DOHH2 (cell line): Measurements from ENCODE around the gene NOL4L.

Experiments
- H3F3A ChIP-seq: fragments of 200-600 bp; sonication (generic), shearing (Covaris generic); 2 replicates; pipeline ENCODE4 v1.6.0; 2016; ENCODE audit warnings: antibody characterized with exemption, mild to moderate bottlenecking; ENCODE audit not compliant: control insufficient read depth, insufficient read depth
- H3K27ac ChIP-seq: fragments of 200-600 bp; sonication (generic); 2 replicates; pipeline ENCODE4 v1.5.1; 2014; ENCODE audit warnings: low read depth, mild to moderate bottlenecking, low read length, moderate library complexity
- H3K27me3 ChIP-seq: fragments of 200-600 bp; sonication (generic); 2 replicates; pipeline ENCODE4 v1.6.1; 2014; ENCODE audit warnings: mild to moderate bottlenecking, low read length, mixed read lengths; ENCODE audit not compliant: control insufficient read depth
- H3K36me3 ChIP-seq: fragments of 200-600 bp; sonication (generic); 2 replicates; pipeline ENCODE4 v1.6.1; 2014; ENCODE audit warnings: mild to moderate bottlenecking, low read length, moderate library complexity, mixed read lengths; ENCODE audit not compliant: control insufficient read depth
- H3K4me1 ChIP-seq: fragments of 200-600 bp; sonication (generic); 2 replicates; pipeline ENCODE4 v1.6.1; 2014; ENCODE audit warnings: mild to moderate bottlenecking, low read length, mixed read lengths; ENCODE audit not compliant: control insufficient read depth
- H3K4me2 ChIP-seq: fragments of 200-600 bp; sonication (generic); 2 replicates; pipeline ENCODE4 v1.6.0; 2014; ENCODE audit warnings: mild to moderate bottlenecking, low read length, moderate library complexity
- H3K4me3 ChIP-seq: fragments of 200-600 bp; sonication (generic); 2 replicates; pipeline ENCODE4 v1.5.1; 2014; ENCODE audit warnings: mild to moderate bottlenecking, low read length, mixed read lengths
- H3K79me2 ChIP-seq: fragments of 200-600 bp; sonication (generic); 2 replicates; pipeline ENCODE4 v1.6.1; 2014; ENCODE audit warnings: mild to moderate bottlenecking, low read length, mixed read lengths; ENCODE audit not compliant: control insufficient read depth
- H3K9me2 ChIP-seq: fragments of 200-600 bp; sonication (generic); replicated peaks from 2 replicates; pipeline ENCODE4 v1.6.1; 2014; ENCODE audit warnings: mild to moderate bottlenecking, low read length, mixed read lengths; ENCODE audit not compliant: control insufficient read depth
- H3K9me3 ChIP-seq: fragments of 200-600 bp; sonication (generic); 2 replicates; pipeline ENCODE4 v1.6.1; 2014; ENCODE audit warnings: antibody characterized with exemption, low read length, mixed read lengths; ENCODE audit not compliant: control insufficient read depth, insufficient read depth
- H4K20me1 ChIP-seq: fragments of 200-600 bp; sonication (generic); 2 replicates; pipeline ENCODE4 v1.6.0; 2014; ENCODE audit warnings: low read depth, mild to moderate bottlenecking, antibody characterized with exemption, low read length, moderate library complexity; ENCODE audit not compliant: control insufficient read depth, insufficient read depth
- EZH2phosphoT487 ChIP-seq: fragments of 200-600 bp; sonication (generic); IDR thresholded peaks from 2 replicates; pipeline ENCODE4 v1.6.1; 2017; ENCODE audit warnings: borderline replicate concordance, mild to moderate bottlenecking, antibody characterized with exemption, low read length, moderate library complexity, mixed read lengths
- TF ChIP-seq, protein P1 (sequence below): fragments of 200-600 bp; sonication (generic); IDR thresholded peaks from one replicate; pipeline ENCODE4 v1.5.1; 2014; ENCODE audit warnings: antibody characterized with exemption, mild to moderate bottlenecking, low read depth, low read length; ENCODE audit not compliant: poor library complexity, severe bottlenecking

NOL4L gene

DNA sequence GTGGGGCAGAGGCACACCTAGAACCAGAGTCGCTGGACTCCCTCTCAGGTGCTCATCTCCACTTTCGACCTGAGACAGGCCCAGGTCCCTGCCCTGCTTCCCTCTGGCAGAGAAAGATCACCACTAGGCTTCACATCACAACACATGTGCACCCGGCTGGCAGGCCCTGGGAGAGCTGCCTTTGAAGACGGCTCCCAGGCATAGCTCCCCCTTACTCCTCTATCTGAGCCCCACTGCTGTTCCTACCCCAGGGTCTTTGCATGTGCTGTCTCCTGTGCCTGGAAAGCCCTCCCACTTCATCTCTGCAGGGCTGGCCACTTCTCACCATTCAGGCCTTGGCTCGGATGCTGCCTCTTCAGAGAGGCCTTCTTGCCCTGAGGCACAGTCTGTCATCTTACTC, 89.2 kb downstream of the NOL4L start:
- no peak overlapping the region for H3K4me3 ChIP-seq

DNA sequence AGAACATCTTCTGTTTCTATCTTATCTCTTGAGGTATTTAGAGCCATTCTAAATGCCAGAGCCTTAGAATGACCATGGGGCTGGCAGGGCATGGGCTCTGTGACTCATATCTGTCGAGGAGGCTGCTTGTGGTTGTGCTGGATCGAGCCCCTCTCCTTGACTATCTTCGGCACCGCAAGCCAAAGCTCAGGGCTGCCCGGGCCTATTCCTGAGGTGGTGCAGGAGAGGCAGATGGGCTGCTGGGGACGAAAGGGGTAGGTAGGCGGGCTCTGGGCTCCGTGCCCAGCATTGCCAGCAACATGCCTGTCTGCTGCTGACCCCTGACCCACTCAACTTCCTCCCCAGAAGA, 89.9 kb downstream of the NOL4L start:
- no peaks in the 10 kb centered on the region for H3K9me2 ChIP-seq
- TF ChIP-seq, protein P1, sequence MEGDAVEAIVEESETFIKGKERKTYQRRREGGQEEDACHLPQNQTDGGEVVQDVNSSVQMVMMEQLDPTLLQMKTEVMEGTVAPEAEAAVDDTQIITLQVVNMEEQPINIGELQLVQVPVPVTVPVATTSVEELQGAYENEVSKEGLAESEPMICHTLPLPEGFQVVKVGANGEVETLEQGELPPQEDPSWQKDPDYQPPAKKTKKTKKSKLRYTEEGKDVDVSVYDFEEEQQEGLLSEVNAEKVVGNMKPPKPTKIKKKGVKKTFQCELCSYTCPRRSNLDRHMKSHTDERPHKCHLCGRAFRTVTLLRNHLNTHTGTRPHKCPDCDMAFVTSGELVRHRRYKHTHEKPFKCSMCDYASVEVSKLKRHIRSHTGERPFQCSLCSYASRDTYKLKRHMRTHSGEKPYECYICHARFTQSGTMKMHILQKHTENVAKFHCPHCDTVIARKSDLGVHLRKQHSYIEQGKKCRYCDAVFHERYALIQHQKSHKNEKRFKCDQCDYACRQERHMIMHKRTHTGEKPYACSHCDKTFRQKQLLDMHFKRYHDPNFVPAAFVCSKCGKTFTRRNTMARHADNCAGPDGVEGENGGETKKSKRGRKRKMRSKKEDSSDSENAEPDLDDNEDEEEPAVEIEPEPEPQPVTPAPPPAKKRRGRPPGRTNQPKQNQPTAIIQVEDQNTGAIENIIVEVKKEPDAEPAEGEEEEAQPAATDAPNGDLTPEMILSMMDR, result no peak
- no peak for TF ChIP-seq EZH2phosphoT487

More for the DNA sequence above, 89.2 kb downstream of the NOL4L start:
- TF ChIP-seq, protein P1, result no peak
- no peak for TF ChIP-seq EZH2phosphoT487
- no peaks in the 10 kb centered on the region for H3K79me2 ChIP-seq
- H3K9me3 ChIP-seq, result no peaks in the 10 kb centered on the region
- H4K20me1 ChIP-seq, result no peaks in the 10 kb centered on the region
- no peaks in the 10 kb centered on the region for H3K9me2 ChIP-seq
- H3F3A ChIP-seq, result no peaks in the 10 kb centered on the region
- no peaks in the 10 kb centered on the region for H3K36me3 ChIP-seq
- no peak overlapping the region for H3K27ac ChIP-seq
- 0 out of 2 replicates have a peak, but pooled peaks cover 2% of the 10 kb centered on the region for H3K27me3 ChIP-seq
- no peaks in the 10 kb centered on the region for H3K4me1 ChIP-seq
- H3K4me2 ChIP-seq, result no peak overlapping the region

DNA sequence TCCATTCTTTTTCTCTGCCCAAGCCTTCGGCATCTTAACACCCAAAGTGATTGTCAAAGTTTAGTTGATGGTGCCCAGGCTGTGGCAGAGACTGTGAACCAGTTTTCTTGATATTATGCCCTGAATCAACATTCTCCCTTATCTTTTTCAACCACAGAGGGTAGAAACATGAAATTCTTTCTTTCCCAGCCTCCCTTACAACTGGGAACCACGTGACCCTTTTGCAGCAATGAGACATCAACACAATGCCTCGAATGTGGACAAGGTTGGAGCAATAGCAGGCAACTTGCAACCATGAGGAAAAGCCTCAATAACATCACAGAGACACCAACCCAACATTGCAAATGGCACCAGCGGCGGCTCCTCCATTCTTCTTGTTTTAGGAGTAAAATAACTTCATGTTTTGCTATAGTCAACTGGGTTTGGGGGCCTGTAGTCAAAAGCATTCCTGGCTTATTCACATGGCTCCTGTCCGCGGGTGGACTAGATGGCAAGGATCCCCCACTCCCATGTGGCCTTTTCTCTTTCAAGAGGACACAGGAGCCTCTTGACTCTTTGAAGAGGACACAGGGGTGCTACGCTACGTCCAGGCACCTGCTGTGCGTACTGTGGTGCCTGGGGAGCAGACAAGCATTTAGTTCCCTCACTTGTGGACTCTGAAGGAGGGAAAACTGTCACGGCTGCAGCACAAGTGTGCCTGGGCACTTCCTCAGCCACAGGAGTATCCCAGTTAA, 90.5 kb downstream of the NOL4L start:
- TF ChIP-seq, protein P1, result no peak
- no peak for TF ChIP-seq EZH2phosphoT487
- Histone ChIP-seq H3F3A (no peaks in the 10 kb centered on the region), H3K4me3 (no peak overlapping the region), H3K4me1 (no peaks in the 10 kb centered on the region), H4K20me1 (no peaks in the 10 kb centered on the region), H3K9me2 (no peaks in the 10 kb centered on the region), H3K79me2 (no peaks in the 10 kb centered on the region), H3K27me3 (0 out of 2 replicates have a peak, but pooled peaks cover 2% of the 10 kb centered on the region), H3K27ac (no peak overlapping the region), H3K36me3 (no peaks in the 10 kb centered on the region), H3K9me3 (no peaks in the 10 kb centered on the region), H3K4me2 (no peak overlapping the region)

More for the DNA sequence above, 89.9 kb downstream of the NOL4L start:
- no peak overlapping the region for H3K4me2 ChIP-seq
- H4K20me1 ChIP-seq, result no peaks in the 10 kb centered on the region
- H3K4me1 ChIP-seq, result no peaks in the 10 kb centered on the region
- H3K9me3 ChIP-seq, result no peaks in the 10 kb centered on the region
- no peaks in the 10 kb centered on the region for H3K79me2 ChIP-seq
- no peaks in the 10 kb centered on the region for H3K36me3 ChIP-seq
- H3F3A ChIP-seq, result no peaks in the 10 kb centered on the region
- H3K27me3 ChIP-seq, result 0 out of 2 replicates have a peak, but pooled peaks cover 2% of the 10 kb centered on the region
- H3K27ac ChIP-seq, result no peak overlapping the region
- no peak overlapping the region for H3K4me3 ChIP-seq
